ENCODE results near the gene NRXN3. TPM values are rescaled to one million over a fixed set of nuclear protein-coding genes. Genes with fewer than 3 reads are reported as not detected.

The NRXN3 gene
- total and polyA plus RNA-seq, 2 of the 4 experiments (the other 2 are of a cell fraction): 4.8 to 25.1 TPM

DNA sequence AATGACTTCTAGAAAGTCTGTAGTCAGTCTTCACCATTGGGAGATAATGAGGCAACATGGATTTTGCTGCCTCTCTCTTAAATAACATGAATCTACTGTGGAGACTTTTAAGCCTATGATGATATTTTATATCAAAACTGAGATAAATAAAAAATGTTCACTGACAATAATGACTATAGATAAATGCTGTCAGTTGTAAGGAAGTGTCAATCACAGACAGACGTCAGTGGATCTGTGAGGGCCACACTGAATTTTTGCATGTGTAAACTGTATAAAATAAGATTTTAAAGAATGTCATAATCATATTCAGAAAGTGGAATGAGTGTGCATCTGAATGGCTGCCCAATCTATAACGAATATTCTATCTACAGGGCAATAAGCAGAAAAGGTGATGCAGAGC, 364.0 kb downstream of the NRXN3 start:
- Histone ChIP-seq H2BK5ac (ENCODE audit: low read depth, low read length, poor library complexity, severe bottlenecking) (no peak overlapping the region), H3K4ac (ENCODE audit: low read depth, low read length) (no peak overlapping the region), H3K27me3 (ENCODE audit: control insufficient read depth, insufficient read depth, low read length) (no peaks in the 10 kb centered on the region), H3K36me3 (ENCODE audit: control insufficient read depth, insufficient read depth, low read length) (no peaks in the 10 kb centered on the region), H4K91ac (ENCODE audit: insufficient read depth, low read depth, low read length) (no peak overlapping the region), H3K23ac (ENCODE audit: low read depth, low read length) (no peak overlapping the region), H4K20me1 (ENCODE audit: insufficient read depth, low read length) (no peaks in the 10 kb centered on the region), H2AK5ac (ENCODE audit: low read depth, low read length) (no peak overlapping the region), H2BK15ac (ENCODE audit: low read depth, low read length) (no peak overlapping the region), H3K14ac (replicated peaks; ENCODE audit: low read depth, low read length) (no peak overlapping the region), H3K27ac (ENCODE audit: insufficient read depth, low read length) (no peak overlapping the region), H3K4me3 (ENCODE audit: insufficient read depth, low read depth, low read length) (no peak overlapping the region), H3K4me2 (ENCODE audit: low read depth, low read length) (no peak overlapping the region), H3K9me3 (ENCODE audit: control insufficient read depth, insufficient read depth, low read length) (peaks cover 8% of the 10 kb centered on the region; the same call in 1 of the 2 replicates), H2BK120ac (ENCODE audit: low read depth, low read length) (no peak overlapping the region), H3K4me1 (ENCODE audit: control insufficient read depth, insufficient read depth, low read length) (no peaks in the 10 kb centered on the region), H2AFZ (replicated peaks; ENCODE audit: low read length, poor library complexity) (no peak overlapping the region), H4K8ac (ENCODE audit: low read depth in 2 of 2, low read length in 2 of 2) (no peak overlapping the region), H3K9ac (ENCODE audit: low read depth, low read length) (no peak overlapping the region), H2AK9ac (replicated peaks; ENCODE audit: low read depth, low read length, poor library complexity) (no peak overlapping the region), H3K79me1 (ENCODE audit: low read depth in 1 of 2, low read length in 2 of 2) (no peaks in the 10 kb centered on the region), H2BK20ac (ENCODE audit: low read depth, low read length) (no peak overlapping the region), H3K18ac (ENCODE audit: low read depth, low read length) (no peak overlapping the region), H3K56ac (ENCODE audit: extremely low read depth, insufficient read depth, low read length) (no peak overlapping the region), H4K5ac (ENCODE audit: low read depth, low read length) (no peak overlapping the region), H3K9me1 (ENCODE audit: insufficient read depth, low read length) (no peaks in the 10 kb centered on the region)
- TF ChIP-seq RCOR1 (IDR thresholded peaks at IDR 0.05; ENCODE audit: insufficient replicate concordance, low read length): no peak
- no peak for TF ChIP-seq RFX5 (IDR thresholded peaks at IDR 0.05; ENCODE audit: low read depth, low read length)
- in situ Hi-C loops (cut with MboI; ENCODE audit: low sequenced_read_pairs): no loop called here
- ChIA-PET POLR2A (ENCODE audit: unreplicated experiment) (no interaction called here), CTCF (no interaction called here)
- no peak for ATAC-seq (ENCODE audit: low read depth)
- no CpG with 5 or more reads among the region's 2 CpGs for WGBS, 2 experiments (ENCODE audit: extremely low coverage in 2 of 2, insufficient read length in 1 of 2)
- intact Hi-C loops (cut with micrococcal nuclease): no loop called here
- dilution Hi-C loops (cut with HindIII; ENCODE audit: low sequenced_read_pairs, unreplicated experiment): no loop called here
- BruUV-seq (replicated peaks): no TSS peak
- no peak for DNase-seq

All from IMR-90 (cell line).